Fibroblast of the conjunctiva (primary cell): ENCODE data around the gene CLCN5.

Source experiments
- DNase-seq: peaks from one replicate; pipeline ENCODE4 v3.0.0-alpha.2; 2010; ENCODE audit warnings: low read depth

Gene CLCN5

GRCh38 chrX:50088645-50089044 lies 166.2 kb downstream of the CLCN5 start:
- DNase-seq = no peak

GRCh38 chrX:50093625-50094024 lies 171.2 kb downstream of the CLCN5 start:
- no peak for DNase-seq

GRCh38 chrX:50097071-50097470 lies 174.7 kb downstream of the CLCN5 start:
- no peak for DNase-seq

GRCh38 chrX:50098241-50098640 lies 175.8 kb downstream of the CLCN5 start:
- no peak for DNase-seq

- DNase-seq = no peak
These were observed 176.4 kb downstream of the CLCN5 start for GRCh38 chrX:50098749-50099148.

GRCh38 chrX:50099331-50099730 lies 176.9 kb downstream of the CLCN5 start:
- no peak for DNase-seq

GRCh38 chrX:50100188-50100587 lies 177.8 kb downstream of the CLCN5 start:
- DNase-seq = no peak

- DNase-seq = no peak
These were observed 180.8 kb downstream of the CLCN5 start for GRCh38 chrX:50103176-50103575.

GRCh38 chrX:50103866-50104566 lies 181.6 kb downstream of the CLCN5 start:
- no peak for DNase-seq

- no peak for DNase-seq
These were observed 183.8 kb downstream of the CLCN5 start for GRCh38 chrX:50106051-50106675.

GRCh38 chrX:50107470-50107869 lies 185.1 kb downstream of the CLCN5 start:
- no peak for DNase-seq

GRCh38 chrX:50108264-50108663 lies 185.9 kb downstream of the CLCN5 start:
- no peak for DNase-seq

GRCh38 chrX:50111742-50112141 lies 189.3 kb downstream of the CLCN5 start:
- no peak for DNase-seq

GRCh38 chrX:50114113-50114512 lies 191.7 kb downstream of the CLCN5 start:
- no peak for DNase-seq

- DNase-seq = no peak
These were observed 193.6 kb downstream of the CLCN5 start for GRCh38 chrX:50115973-50116372.

- DNase-seq = no peak
These were observed 195.1 kb downstream of the CLCN5 start for GRCh38 chrX:50117476-50117875.

- DNase-seq = no peak
These were observed 203.1 kb downstream of the CLCN5 start for GRCh38 chrX:50125480-50125879.

GRCh38 chrX:50147972-50148371 lies 225.6 kb downstream of the CLCN5 start:
- DNase-seq = no peak
